Measurements from ENCODE around the gene ROCK2. TPM values are rescaled to one million over a fixed set of nuclear protein-coding genes. Genes with fewer than 3 reads are reported as not detected.

ROCK2 gene
- total and polyA plus RNA-seq, 2 of the 13 experiments (the other 11 are each of a cell fraction or from before 2014, with no cell fraction given), result 38.1 to 119 TPM

DNA sequence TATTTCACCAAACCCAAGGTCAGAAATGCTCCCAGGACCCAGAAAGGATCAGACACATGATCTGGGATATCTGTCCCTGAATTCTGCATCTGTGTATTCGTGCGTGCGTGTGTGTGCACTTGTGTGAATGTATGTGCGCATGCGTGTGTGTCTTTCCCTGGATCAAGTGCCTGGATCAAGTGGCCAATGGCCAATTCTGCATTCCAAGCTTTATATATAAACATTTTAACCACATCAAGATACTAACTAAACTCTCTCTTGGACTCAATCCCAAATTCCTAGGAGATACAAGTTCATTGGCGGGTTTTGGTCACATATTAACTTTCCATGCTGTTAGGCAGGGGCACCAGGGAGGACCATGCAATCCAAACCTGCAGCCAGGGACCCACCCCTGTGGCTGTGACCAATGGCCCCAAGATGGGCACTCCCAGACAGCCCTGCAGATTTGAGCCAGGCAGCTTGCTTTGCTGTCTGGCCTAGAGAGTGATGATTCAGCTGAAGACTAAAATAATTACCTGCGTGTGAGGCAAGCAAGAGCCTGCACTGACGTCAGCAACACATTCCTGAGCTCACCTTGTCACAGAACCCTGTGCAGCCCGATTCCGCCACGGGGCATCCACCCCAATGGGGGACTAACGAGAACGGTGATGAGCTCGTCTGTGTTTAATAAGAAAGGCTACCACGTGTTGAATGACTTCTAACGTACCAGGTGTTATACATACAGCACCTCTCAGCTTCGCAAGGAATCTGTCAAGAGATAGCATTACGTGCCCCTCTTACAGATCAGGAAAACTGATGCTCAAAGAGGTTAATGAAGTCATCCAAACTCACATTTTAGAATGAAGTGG, 45.3 kb upstream of the ROCK2 start (continued):
- TF ChIP-seq, protein P1, sequence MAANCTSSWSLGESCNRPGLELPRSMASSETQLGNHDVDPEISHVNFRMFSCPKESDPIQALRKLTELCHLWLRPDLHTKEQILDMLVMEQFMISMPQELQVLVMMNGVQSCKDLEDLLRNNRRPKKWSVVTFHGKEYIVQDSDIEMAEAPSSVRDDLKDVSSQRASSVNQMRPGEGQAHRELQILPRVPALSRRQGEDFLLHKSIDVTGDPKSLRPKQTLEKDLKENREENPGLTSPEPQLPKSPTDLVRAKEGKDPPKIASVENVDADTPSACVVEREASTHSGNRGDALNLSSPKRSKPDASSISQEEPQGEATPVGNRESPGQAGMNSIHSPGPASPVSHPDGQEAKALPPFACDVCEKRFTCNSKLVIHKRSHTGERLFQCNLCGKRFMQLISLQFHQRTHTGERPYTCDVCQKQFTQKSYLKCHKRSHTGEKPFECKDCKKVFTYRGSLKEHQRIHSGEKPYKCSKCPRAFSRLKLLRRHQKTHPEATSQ (CRISPR knock-in tag; IDR thresholded peaks at IDR 0.05; ENCODE audit: borderline replicate concordance), result no peak
- no peak for TF ChIP-seq AGO1 (IDR thresholded peaks at IDR 0.05; ENCODE audit: low read depth, low read length, poor library complexity, severe bottlenecking)
- TF ChIP-seq RXRB (CRISPR knock-in tag; IDR thresholded peaks at IDR 0.05; ENCODE audit: borderline replicate concordance), result no peak
- no peak for TF ChIP-seq RFXANK (CRISPR knock-in tag; IDR thresholded peaks at IDR 0.05)
- 0 out of 2 replicates have a peak, but pooled peaks have one; percentile 31 for TF ChIP-seq ZNF451 (CRISPR knock-in tag; IDR thresholded peaks at IDR 0.05)
- TF ChIP-seq, protein P2, sequence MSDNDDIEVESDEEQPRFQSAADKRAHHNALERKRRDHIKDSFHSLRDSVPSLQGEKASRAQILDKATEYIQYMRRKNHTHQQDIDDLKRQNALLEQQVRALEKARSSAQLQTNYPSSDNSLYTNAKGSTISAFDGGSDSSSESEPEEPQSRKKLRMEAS (IDR thresholded peaks at IDR 0.05), result 0 out of 2 replicates have a peak, but pooled peaks have one; percentile 23
- TF ChIP-seq, protein P3, sequence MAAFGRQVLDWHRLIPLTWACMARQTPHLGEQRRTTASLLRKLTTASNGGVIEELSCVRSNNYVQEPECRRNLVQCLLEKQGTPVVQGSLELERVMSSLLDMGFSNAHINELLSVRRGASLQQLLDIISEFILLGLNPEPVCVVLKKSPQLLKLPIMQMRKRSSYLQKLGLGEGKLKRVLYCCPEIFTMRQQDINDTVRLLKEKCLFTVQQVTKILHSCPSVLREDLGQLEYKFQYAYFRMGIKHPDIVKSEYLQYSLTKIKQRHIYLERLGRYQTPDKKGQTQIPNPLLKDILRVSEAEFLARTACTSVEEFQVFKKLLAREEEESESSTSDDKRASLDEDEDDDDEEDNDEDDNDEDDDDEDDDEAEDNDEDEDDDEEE (CRISPR knock-in tag; IDR thresholded peaks at IDR 0.05), result no peak
- TF ChIP-seq, protein P4, sequence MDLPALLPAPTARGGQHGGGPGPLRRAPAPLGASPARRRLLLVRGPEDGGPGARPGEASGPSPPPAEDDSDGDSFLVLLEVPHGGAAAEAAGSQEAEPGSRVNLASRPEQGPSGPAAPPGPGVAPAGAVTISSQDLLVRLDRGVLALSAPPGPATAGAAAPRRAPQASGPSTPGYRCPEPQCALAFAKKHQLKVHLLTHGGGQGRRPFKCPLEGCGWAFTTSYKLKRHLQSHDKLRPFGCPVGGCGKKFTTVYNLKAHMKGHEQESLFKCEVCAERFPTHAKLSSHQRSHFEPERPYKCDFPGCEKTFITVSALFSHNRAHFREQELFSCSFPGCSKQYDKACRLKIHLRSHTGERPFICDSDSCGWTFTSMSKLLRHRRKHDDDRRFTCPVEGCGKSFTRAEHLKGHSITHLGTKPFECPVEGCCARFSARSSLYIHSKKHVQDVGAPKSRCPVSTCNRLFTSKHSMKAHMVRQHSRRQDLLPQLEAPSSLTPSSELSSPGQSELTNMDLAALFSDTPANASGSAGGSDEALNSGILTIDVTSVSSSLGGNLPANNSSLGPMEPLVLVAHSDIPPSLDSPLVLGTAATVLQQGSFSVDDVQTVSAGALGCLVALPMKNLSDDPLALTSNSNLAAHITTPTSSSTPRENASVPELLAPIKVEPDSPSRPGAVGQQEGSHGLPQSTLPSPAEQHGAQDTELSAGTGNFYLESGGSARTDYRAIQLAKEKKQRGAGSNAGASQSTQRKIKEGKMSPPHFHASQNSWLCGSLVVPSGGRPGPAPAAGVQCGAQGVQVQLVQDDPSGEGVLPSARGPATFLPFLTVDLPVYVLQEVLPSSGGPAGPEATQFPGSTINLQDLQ (CRISPR knock-in tag; IDR thresholded peaks at IDR 0.05), result peak; percentile 73; the same call in 1 of the 2 replicates
- peak; percentile 37; the same call in 1 of the 2 replicates for TF ChIP-seq SPEN (CRISPR knock-in tag; IDR thresholded peaks at IDR 0.05; ENCODE audit: low read depth)
- TF ChIP-seq NFIC (IDR thresholded peaks at IDR 0.05; ENCODE audit: low read length), result peak; percentile 79
- TF ChIP-seq ZFP82 (CRISPR knock-in tag; IDR thresholded peaks at IDR 0.05; ENCODE audit: borderline replicate concordance), result no peak

Data from HepG2 (cell line).